GM12801 (cell line): ENCODE results near the gene ANKK1.

Source experiments
- TF ChIP-seq, protein P1 (sequence below): IDR thresholded peaks from one replicate; pipeline ENCODE4 v1.5.1; 2011; ENCODE audit warnings: control low read depth; ENCODE audit not compliant: insufficient read length; ENCODE audit errors: extremely low read depth

The ANKK1 gene

DNA sequence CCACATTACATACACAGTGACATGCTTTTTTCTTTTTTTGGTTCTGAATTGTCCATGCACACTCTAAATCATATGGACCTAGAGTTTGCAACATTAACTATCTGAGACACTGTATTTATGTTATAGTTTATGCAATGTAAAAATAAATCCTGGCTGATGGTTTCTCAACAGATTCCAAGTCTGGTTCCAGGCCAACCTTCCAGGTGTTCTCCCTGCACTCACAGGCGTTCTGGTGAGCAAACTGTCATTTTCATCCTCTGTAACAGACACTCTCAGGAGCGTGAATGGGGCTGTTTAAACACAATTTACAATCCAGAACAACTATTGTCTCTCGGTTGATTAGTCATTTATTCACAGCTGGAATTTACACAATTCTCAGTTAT, 36.5 kb upstream of the ANKK1 start:
- TF ChIP-seq, protein P1, sequence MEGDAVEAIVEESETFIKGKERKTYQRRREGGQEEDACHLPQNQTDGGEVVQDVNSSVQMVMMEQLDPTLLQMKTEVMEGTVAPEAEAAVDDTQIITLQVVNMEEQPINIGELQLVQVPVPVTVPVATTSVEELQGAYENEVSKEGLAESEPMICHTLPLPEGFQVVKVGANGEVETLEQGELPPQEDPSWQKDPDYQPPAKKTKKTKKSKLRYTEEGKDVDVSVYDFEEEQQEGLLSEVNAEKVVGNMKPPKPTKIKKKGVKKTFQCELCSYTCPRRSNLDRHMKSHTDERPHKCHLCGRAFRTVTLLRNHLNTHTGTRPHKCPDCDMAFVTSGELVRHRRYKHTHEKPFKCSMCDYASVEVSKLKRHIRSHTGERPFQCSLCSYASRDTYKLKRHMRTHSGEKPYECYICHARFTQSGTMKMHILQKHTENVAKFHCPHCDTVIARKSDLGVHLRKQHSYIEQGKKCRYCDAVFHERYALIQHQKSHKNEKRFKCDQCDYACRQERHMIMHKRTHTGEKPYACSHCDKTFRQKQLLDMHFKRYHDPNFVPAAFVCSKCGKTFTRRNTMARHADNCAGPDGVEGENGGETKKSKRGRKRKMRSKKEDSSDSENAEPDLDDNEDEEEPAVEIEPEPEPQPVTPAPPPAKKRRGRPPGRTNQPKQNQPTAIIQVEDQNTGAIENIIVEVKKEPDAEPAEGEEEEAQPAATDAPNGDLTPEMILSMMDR, result no peak

DNA sequence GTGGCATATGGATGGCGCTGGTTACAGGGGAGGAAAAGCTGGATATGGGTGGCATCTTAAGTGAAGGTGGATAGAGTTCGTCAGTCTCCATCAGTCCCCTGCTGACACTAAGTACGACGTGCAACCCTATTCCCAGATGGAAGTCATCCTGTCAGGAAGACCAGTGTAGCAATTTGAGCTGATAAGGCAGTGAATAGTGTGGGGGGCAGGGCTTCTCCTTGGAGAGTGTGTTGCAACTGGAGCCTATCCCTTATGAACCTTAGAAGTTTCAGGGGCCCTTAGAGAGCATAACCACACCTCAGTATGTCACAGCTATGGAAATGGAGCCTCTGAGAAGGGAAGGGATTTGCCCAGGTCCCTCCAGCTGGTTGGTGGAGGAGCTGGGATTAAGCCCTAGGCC, 36.1 kb upstream of the ANKK1 start:
- TF ChIP-seq, protein P1, result no peak

DNA sequence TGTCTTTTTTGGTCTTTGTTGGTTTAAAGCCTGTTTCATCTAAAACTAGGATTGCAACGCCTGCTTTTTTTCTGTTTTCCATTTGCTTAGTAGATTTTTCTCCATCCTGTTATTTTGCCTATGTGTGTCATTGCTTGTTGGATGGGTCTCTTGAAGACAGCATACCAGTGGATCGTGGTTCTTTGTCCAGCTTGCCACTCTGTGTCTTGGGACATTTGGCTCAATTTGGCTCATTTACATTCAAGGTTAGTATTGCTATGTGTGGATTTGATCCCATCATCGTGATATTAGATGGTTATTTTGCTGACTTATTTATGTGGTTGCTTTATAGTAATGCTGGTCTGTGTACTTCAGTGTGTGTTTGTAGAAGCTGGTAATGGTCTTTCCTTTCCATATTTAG, 31.4 kb upstream of the ANKK1 start:
- TF ChIP-seq, protein P1, result no peak

DNA sequence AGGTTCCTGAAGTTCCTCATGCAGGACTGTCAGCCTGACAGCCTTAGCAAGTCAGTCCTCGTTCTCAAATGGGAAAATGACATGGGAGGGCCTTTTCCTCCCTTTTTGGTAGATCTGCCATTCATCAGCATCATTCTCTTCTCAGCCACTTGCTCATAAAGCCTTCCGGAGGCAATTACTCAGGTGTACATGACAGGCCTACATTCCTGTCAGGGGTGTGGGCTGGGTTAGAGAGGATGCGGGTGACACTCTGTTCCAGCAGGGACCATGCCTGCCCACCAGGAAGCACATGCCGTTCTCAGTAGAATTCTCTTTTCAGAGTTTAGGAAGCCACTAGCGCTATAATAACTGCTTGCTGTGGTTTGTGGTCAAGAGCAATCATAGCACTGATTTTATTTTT, 24.2 kb upstream of the ANKK1 start:
- TF ChIP-seq, protein P1, result no peak

DNA sequence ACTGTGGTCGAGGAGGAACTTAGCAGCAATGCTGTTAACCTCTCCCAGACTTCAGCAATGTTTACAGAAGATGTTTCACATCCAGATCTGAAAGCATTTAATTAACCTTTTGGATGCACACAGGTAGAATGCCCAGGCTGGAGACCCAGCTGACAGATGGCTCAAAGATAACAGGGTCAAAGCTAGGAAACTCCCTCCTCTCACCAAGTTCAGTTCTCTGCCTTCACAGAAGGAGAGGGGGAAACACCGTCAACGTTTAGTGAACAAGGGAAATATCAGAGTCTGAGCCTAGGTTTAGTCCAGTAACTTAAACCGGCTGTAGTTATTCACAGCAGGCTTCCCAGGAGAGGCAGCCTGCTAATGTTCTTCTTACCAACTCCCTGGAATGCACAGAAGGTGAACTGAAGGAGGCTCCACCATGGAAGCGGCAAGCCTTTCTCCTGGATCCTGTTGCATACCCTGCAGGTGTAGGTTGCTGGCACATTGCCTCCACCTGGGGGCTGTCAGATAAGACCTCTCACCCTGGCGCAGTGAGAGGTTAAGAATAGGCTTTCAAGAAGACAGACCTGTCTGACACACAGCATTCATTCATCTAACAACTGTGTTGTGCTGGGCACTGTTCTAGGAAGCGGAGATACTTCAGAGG, 23.5 kb upstream of the ANKK1 start:
- TF ChIP-seq, protein P1, result no peak

DNA sequence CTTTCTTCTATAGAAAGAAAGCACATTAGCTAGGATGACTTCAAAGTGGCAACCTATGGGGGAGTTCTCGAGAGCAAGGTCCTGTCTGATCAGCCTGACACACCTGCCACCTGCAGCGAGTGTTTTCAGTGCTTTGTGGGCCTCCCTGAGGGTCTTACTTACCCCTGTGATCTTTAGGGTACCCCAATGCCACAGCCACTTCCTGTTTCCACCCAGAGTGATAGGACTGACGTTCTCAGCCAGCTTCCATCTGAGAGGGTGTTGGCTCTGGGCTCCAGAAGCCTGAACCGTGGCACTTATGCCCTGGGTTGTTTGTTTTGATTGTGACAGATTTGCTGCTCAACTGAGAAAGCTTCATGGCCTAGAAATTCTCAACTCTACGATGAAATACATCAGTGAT, 21.7 kb upstream of the ANKK1 start:
- TF ChIP-seq, protein P1, result no peak

DNA sequence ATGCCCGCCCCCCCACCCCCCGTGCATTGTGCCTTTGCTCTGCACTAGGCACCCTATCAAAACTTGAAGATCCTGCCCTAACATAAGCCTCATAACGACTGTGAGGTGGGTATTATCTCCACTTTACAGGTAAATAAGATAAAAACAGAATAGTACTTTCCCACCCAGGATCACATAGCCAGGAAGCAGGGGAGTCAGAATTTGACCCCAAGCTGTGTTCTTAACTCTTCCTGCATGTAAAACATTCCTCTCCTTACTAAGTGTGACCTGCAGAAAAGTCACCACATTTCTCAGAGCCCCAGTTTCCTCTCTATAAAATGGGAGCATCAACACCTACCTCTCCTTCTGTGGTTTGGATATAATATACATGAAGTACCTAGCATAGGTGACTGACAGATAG, 18.2 kb upstream of the ANKK1 start:
- TF ChIP-seq, protein P1, result no peak
